GM21825 (cell line): Measurements from ENCODE around the gene SARDH.

Experiments used
- ATAC-seq: cut with Tn5 transposase; IDR thresholded peaks from one replicate; pipeline ENCODE4 v1.9.1; 2021; ENCODE audit warnings: mild to moderate bottlenecking, moderate library complexity; ENCODE audit not compliant: unreplicated experiment

The SARDH gene

DNA sequence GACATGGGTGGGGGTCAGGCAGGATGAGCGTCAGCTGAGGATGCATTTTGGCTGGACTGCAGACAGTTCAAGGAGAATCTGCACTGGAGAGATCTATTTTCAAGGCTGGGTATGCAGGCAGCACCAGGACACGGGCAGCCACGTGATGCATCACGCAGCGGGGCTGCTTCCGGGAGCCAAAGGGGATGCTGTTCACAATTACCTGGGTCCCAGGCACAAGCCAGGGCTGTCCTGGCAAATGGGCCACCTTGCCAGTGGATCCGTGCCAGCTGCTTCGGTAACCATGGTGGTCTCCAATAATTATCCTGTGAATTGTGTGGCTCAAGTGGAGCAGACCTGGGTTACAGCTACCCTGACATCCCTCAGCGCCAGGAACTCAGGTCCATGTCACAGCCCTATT is 84.5 kb downstream of the SARDH start:
- no peak for ATAC-seq

DNA sequence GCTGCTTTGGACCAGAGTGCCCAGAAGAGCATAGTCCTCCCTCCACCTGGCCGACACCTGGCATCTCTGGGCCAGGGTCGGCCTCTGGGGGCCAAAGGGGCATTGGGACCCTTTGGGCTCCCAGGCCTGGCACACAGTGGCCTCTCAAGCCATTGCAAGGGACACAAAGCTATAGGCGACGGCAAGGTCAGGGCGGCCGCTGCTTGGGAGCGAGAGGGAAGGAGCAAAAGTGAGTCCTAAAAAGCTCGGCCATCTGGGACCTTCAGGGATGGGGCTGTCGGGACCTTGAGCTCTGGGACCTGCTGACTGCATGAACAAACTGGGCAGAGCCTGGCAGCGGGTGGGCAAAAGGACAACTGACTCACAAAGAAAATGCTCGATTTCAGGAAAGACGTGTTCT is 88.1 kb downstream of the SARDH start:
- ATAC-seq: no peak

DNA sequence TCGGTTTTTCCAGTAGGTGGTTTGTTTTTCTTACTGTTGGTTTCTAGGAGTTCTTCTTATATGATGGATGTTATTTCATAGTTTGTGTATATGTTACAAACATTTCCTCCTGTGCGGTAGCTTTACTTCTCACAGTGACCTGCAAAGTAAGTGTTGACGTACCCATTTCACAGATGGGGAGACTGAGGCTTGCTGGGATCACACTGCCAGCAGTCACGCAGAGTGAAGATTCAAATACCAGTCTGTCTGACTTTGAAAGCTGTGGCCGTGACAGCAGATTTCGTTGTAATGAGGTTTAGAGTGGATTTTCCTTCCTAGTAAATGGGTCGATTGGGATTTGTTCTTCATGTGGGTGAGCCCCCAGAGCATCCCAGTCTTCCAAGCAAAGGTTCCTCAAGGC is 89.0 kb downstream of the SARDH start:
- no peak for ATAC-seq

DNA sequence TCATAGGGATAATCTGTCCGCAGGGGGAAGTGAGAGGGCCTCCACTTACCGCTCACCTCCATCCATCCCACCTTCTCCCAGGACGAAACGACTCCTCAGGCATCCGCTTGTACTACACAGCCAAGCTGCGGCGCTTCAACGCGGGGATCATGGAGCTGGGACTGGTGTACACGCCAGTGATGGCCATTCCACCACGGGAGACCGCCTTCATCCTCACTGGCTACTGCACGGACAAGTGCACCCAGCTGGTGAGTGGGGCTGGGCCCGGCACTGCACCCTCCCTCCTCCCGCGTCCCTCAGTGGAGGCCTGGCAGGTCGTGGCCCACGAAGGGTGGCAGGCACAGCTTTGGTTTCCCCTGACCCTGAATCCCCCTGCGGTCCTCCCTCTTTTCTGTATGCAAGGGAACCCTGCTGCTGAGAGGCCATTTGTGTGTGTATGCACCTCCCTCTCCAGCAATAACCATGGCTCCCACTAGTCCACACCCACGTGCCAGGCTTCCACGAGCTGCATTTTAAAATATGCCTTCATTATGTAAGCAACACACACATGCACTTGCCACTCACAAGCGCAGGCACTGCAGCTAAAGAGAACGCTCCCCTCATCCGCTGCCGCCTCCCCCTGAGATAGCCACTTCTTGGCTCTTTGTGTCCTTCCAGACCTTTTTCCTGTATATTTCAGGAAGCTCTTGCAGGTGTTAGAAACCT is 90.2 kb downstream of the SARDH start:
- no peak for ATAC-seq

DNA sequence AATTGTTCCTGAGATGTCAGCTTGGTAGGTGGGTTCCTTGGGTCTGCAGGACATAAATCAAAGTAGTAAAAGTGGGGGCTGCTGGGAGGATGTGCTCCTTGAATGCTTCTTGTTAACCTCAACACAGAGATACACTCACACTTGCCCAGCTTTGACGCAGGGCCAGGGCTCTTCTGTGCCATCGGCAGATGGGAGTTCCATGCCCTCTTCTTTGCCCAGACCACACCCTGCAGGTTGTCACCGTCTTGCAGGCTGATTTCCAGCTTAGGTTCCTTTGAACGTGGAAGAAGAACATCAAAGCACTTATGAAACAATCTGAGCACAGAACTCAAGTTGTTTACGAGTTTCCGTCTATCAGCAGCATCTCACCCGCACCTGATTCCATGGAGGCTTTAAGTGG is 91.0 kb downstream of the SARDH start:
- ATAC-seq: no peak

DNA sequence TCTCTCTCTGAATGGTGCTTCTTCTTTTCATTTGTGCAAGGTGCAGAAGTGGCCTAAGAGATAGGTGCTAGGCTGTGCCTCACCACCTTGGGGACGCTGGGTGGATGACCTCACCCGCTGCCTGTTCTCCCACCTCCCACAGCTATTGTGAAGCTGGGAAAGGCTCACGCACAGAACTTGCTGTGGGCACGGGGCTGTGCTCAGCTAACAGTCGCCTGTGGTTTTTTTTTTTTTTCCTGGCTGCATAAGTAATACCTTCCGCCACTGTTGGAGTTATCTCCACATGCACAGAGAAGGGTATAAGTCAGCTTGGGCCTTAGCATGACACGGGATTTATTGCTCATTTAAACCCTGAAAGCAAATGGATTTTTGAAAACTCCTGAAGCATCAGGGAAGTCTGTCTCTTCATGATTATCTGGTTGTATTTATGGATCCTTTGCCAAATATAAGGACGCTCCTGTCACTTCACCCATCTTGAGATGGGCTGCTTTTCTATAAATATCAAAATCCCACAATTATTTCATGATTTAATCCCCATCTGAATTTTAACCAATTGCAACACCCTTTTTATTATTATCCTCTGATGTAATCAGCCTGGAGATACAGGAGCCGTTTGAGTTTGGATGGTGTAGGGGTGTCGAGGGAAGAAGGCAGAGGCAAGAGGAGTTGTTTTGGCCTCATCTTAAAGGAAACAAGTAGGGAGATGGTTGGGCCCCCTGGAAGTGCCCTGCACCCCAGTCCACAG is 93.0 kb downstream of the SARDH start:
- no peak for ATAC-seq

DNA sequence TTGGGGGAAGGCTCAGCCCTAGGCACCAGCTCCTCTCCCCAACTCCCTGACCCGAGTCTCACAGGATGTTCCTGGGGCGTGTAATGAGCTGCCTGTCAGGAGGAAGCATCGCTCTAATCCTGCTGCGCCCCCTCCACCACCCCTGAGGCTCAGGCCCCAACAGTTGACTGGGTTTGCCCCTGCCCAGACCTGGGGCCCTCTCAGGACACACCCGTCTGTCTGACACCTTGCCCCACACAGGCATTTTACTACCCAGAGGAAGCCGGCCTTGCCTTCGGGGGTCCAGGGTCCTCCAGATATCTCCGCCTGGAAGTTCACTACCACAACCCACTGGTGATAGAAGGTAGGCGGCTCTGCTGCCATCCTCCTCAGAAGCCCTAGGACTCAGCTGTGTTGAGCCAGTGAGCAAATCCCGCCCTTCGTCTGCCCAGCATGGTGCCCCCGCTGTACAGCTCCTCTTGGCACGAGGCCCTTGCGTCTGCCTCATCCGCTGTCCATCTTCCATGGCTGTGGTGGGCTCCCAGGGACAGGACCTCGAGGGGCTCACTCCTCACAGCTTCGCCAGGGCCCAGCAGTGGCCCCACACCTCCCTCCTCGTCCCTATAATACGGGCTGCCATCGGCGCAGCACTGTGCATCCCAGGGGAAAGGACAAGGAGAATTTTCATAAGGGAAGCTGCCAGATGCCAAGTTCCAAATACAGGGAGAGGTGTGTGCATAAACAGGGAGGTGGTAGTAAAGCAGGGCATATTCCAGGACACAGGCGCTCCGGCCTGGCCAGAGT is 94.0 kb downstream of the SARDH start:
- ATAC-seq: no peak

DNA sequence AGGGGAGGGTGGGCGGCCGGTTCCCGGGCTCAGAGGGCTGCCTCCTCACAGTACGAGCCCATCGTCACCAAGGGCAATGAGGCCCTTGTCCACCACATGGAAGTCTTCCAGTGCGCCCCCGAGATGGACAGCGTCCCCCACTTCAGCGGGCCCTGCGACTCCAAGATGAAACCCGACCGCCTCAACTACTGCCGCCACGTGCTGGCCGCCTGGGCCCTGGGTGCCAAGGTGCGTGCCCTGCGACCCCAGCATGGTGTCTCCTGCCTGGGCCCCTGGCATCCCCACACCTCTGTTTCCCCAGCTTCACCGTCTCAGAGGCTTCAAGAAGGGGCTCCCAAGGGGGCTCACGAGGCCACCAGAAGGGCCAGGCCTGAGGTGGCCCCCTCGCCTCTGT is 94.8 kb downstream of the SARDH start:
- no peak for ATAC-seq

DNA sequence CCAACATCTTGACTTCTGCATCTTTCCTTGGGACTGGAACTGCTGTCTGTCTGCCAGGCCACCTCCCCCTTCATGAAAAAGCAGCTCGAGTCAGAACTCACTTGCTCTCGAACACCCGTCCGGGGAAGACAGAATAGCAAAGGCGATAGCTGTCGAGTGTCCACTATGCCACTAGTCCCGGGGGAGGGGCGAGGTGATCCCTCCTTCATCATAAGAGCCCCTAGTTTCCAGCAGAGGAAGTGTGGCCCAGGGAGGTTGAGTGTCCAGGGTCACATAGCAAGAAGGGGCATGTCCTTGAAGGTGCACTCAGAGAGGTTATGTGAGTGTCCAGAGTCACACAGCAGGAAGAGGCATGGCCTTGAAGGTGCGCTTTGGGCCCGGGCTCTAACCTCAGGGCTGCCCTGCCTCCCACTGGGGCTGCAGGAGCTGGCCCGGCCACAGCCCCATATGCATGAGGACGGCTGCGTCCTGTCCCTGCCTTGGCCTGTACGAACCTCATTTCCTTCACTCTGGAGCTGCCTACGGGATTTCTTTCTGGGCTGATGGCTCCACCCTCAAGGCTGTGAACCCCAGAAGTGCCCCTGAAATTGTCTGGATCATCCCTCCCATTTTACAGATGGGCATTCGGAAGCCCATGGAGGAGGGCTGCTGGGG is 95.3 kb downstream of the SARDH start:
- no peak for ATAC-seq

DNA sequence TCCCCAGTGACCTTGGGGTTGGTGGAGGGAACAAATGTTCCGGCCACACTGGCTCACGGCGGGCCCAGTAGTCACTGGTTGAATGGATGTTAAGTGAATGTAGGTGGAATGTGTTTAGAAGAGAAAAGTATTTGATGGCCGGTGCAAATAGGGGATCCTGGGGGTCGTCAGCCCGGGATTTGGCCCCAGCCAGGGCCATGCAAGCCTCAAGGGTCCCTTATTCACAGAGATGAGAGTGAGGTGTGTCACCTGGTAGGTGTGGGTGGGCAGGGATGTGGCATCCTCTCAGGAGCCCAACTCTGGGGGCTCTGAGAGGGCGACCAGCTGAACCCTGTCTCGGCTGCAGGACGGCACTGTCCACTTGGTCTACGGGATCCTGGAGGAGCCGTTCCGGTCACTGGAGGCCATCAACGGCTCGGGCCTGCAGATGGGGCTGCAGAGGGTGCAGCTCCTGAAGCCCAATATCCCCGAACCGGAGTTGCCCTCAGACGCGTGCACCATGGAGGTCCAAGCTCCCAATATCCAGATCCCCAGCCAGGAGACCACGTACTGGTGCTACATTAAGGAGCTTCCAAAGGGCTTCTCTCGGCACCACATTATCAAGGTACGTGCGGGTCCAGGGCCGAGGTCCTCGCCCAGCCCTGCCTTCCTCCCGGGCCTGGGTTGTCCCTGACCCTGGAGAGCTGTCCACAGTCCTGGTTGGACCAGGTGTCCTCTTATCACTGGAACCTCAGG is 96.1 kb downstream of the SARDH start:
- no peak for ATAC-seq

DNA sequence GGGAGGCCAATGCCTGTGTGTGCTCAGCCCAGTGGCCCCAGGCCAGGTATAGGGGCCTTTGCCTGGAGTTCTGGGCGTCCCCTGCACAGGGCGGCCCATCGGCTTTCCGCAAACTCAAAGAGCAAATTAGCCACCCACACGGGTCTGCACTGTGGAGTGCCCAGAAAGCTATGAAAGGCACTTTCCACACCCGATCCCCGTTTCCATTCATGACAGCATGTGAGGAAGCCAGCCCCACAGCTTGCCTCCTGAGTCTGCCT is 96.8 kb downstream of the SARDH start:
- no peak for ATAC-seq

DNA sequence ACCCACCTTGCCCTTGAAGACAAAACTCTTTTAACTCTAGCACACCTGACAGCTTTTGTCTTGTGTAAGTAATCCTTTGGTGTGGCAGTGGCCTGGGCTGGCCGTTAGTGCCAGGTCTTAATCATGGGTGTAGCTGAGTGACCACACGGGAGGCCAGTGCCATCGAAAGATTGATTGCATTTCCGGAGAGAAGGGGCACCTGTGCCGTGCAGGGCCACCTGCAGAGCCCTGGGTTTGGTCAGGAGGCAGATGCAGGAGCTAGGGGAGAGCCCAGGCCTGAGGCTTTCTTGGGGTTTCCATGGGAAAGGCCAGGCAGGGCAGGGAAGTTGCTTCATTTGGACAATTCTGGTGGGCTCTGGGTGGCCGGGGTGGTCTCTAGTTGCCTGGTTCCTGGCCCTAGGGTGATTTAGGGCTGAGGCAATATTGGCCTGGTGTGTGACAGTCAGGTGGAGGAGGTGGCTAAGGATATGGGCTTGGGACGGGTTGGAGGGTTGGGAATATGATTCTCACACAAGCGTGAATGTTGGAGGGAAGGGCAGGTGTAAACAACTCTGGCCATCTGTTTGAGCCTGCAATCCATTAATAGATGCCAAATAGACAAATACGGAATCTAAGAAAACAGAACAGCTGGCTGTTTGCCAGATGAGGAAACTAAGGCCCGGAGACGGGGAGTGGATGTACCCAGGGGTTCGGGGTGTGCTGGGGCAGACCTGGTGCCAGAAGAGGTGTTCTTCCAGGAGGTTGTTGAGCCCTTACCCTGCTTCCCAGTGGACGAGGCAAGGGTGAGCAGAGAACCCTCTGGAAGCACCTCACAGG is 97.4 kb downstream of the SARDH start:
- no peak for ATAC-seq

DNA sequence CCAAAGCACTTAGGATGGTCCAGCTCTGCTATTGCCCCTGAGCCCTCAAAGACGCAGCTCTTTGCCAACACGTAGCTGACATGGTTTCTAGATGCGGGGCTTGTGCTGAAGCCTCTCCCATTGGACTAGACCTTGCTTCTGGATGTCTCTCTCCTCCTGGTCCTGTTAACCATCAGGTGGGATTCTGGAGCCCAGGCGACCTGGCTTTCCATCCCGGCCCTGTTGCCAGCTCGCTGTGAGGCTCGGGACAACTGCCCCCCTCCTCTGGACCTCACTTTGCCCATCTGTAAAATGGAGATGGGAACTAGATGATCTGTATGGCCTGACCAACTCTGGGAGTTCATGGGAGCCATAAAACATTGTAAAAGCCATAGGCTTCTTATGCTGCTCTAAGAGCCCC is 98.0 kb downstream of the SARDH start:
- no peak for ATAC-seq

DNA sequence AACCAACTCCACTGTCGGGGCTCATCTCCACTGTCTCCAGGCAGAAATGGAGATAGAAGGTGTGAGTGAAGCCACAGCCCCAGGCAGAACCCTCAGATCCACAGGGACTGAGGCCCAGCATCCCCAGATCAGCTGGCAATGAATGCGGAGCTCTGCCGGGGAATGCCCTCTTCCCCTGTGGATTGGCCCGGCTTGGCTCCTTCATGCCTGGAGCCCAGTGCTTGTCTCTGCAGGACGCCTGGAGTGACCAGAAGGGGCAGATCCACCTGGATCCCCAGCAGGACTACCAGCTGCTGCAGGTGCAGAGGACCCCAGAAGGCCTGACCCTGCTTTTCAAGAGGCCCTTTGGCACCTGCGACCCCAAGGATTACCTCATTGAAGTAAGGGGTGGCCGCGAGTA is 98.5 kb downstream of the SARDH start:
- ATAC-seq: no peak

DNA sequence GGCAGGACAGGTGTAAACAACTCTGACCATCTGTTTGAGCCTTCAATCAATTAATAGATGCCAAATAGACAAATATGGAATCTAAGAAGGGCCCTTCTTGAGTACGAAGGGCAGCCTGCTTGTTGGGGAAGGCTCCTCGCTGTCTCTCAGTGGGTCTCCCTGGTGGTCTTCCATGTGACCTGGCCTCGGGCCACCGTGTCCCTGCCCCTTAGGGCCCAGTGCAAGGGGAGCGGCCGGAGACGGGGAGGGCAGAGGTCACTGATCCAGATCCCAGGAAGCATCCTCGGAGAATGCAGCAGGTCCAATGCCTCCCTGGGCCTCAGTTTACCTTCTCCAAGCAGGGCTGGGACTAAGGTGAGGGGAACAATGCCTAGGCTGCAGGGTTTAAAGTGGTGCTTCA is 99.4 kb downstream of the SARDH start:
- no peak for ATAC-seq

DNA sequence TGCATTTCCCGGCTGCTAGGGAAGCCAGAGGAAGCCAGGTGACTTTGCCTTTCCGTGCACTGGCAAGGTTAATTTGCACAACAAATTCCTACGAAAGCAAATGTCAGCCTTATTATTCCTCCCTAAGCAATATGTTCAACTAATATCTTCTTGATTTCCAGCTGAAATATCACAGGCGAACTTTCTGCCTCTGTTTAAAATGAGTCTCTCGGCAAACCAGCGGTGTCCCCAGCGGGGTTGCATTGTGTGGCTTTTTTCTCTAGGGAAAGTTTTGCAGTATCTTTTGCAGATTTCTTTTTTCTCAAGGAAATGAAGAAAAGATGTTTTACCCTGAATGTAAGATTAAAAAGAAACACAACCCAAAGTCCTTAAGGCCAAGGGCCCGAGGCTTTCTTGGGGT is 100.1 kb downstream of the SARDH start:
- ATAC-seq: no peak

DNA sequence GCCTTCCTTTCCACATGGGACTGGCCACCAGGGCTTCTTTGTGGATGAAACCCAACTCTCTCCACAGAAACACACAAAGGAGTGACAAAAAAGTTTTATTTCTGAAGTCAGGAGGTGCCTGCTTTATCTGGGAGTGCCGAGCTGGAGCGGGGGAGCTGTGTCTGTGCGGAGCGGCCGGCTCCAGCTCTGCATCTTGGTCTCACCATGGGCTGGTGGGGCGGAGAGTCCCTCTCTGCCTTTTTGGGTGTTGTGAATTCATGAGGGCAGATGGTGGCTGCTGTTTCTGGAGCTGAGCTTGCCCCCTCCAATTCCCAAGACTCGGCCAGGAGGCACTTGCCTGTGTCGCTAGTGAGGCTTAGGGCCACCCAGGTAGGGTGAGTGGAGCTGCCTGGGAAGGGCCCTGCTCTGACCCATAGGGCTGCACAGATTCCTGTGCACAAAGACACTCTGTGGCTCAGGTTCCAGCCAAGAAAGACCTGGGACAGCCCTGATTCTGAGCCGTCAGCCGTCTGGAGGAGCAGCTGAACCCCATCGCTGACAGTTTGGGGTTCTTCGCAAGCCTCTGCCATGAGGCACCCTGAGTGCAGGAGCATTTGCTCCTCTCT is 100.6 kb downstream of the SARDH start:
- no peak for ATAC-seq

DNA sequence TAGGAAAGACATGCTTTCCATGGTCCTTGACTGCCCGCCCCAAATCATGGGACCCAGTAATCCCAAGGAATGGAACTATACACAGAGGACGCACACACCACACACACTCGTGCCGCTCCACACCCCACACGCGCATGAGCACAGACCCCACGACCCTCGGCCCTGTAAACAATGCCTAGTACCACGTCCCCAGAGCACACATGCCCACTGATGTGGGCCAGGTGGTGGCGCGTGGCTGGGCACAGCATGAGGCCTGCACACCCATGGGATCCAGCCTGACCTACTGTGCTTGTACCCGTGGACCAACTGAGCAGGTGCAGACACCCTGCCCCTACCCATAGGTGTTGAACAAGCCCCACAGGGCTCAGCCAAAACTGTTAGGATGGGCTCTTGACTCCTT is 101.2 kb downstream of the SARDH start:
- no peak for ATAC-seq

DNA sequence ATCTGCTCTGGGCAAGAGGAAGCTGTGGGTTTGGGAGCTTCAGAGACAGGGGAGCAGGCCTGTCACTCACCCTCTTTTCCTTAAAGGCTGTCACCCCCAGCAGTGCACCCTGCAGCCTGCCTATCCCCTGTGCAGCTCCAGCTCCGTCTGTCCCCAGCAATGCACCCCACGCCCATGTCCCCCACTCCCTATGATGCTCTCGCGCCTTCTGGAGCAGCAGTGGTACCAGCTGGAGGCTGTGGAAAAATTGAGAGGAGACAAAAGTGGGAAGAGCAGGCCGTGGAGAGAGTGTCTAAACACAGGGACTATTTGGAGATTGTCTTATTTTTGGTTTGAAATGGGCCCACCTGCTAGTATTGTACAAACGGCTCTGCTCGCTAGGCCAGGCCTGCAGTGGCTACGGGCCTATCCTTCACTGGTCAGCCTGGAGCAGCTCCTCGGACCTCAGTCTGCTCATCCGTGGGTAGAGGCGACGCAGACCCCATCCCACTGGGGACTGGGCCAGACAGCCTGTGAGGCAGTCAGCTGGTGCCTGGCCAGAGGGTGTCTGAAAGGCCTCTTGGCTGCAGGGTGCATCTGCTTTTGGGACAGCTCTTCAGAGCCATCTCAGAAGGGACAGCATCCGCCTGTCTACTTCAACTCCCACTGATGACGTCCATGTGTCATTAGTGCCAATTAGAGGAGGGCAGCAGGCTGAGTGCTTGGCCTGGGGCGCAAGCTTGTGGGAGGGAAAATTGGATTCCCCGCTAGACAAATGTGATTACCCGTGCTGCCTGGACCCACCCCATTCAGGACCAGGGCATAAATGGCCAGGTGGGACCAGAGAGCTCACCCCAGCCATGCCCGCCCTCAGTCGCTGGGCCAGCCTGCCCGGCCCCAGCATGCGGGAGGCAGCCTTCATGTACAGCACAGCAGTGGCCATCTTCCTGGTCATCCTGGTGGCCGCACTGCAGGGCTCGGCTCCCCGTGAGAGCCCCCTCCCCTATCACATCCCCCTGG is 102.3 kb downstream of the SARDH start, which contains the start of gene DBH:
TSS of gene DBH (plus strand) at position 831 of the 999 bp plus-strand sequence. CDS start at position 840, 9 bp downstream.
- no peak for ATAC-seq
